HG02981 (cell line): Measurements from ENCODE around the gene IL12RB2.
"Not testable (repeated sequence)": the region's sequence is repeated elsewhere in the genome, so short reads cannot be mapped to it uniquely, and the experiment has no call there.

Source experiments
- ATAC-seq: cut with Tn5 transposase; IDR thresholded peaks from one replicate; pipeline ENCODE4 v1.9.1; 2021; ENCODE audit warnings: mild to moderate bottlenecking, moderate library complexity; ENCODE audit not compliant: unreplicated experiment

Gene IL12RB2

DNA sequence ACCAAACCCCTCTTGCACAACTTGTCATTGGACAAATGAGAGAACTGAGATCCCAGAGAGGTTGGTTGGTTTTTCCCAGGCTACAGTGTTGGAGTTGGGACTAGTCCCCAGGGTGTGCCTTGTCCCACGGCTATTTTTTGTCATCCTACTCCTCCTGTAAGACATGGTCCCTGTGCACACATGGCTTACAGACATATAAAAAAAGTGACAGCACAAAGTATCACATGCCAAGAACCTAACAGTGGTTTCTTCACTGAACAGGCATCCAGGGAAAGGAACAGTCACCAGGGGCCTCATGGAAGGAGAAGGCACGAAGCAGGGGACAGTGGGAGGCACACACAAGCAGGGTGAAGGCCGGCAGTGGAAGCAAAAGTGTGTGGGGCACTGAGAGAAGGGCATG, 86.1 kb downstream of the IL12RB2 start:
- no peak for ATAC-seq

DNA sequence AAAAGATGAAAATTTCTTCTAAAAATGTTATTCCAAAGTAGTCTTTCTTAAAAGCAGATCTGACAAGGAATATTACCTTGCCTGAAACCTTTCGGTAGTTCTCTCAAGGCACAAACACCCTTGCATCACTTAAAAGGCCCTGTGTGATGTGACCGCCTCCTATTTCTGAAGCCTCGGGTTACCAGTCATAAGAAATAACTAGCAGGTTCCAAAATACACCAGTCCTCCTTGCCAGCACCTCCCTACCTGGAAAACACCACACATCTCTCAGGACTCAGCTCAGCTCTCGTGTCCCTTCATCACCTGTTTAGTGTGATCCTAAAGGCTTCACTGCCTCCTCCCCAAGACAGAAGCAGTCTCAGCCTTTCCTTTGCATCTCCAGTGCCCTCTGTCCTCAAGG, 86.9 kb downstream of the IL12RB2 start:
- no peak for ATAC-seq

DNA sequence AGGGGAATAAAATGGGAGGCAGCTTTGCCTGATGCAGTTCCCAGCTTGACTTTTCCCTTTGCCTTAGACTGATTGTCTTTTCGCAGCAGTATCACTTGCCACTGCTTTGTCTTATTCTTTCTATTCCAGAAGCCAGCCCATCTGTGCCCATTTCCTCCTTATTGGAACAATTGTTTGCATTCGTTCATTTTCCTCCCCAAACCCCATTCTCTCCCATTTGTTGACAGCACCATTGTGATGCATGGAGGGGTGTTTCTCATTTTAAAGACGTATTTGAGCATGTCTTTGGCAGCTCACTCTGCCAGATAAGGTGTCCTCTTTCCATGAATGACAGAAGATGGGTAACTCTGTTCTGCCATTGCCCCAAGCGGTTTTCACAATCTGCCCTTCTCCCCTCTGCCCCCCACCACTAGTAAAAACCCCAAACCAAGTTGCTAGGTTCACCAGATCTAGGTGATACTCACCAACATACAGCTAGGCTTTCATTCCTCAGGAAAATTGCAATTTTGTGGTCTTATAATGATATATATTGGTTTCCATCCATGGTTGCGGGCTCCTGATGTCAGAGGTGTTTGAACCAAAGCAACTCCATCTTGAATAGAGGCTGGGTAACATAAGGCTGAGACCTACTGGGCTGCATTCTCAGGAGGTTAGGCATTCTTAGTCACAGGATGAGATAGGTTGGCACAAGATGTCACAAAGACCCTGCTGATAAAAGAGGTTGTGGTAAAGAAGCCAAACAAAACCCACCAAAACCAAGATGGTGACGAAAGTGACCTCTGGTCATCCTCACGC, 91.7 kb downstream of the IL12RB2 start:
- no peak for ATAC-seq

DNA sequence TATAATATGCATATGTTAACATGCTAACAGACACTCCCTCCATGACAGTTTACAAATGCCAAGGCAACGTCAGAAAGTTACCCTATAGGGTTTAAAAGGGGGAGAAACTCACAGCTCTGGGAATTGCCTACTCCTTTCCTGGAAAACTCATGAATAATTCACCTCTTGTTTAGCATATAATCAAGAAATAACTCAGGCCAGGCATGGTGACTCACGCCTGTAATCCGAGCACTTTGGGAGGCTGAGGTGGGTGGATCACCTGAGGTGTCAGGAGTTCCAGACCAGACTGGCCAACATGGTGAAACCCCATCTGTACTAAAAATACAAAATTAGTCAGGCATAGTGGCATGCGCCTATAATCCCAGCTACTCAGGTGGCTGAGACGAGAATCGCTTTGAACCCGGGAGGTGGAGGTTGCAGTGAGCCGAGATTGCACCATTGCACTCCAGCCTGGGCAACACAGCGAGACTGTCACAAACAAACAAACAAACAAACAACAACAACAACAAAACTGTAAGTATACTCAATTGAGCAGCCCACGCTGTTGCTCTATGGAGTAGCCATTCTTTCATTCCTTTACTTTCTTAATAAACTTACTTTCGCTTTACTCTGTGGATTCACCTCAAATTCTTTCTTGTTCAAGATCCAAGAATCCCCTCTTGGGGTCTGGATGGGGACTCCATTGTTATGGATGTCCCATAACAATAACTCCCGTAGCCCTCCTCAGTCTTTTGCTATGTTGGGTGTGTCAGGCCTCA, 92.5 kb downstream of the IL12RB2 start:
- not testable (repeated sequence) for ATAC-seq

GRCh38 chr1:67401443-67401842, 93.8 kb downstream of the IL12RB2 start:
- ATAC-seq = no peak

DNA sequence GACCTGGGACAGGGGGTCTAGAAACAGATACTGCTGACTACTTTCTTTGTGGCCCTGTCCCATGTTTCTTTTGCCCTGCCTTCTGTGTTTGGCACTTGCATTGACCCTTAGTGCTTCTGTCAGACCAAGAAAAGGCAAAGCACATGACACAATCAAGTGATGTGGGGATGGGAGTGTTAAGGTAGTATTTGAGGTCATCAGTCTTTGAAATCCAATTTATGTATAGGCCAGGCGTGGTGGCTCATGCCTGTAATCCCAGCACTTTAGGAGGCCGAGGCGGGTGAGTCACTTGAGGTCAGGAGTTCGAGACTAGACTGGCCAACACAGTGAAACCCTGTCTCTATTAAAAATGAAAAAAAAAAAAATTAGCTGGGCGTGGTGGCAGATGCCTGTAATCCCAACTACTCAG, 96.5 kb downstream of the IL12RB2 start:
- ATAC-seq = no peak

DNA sequence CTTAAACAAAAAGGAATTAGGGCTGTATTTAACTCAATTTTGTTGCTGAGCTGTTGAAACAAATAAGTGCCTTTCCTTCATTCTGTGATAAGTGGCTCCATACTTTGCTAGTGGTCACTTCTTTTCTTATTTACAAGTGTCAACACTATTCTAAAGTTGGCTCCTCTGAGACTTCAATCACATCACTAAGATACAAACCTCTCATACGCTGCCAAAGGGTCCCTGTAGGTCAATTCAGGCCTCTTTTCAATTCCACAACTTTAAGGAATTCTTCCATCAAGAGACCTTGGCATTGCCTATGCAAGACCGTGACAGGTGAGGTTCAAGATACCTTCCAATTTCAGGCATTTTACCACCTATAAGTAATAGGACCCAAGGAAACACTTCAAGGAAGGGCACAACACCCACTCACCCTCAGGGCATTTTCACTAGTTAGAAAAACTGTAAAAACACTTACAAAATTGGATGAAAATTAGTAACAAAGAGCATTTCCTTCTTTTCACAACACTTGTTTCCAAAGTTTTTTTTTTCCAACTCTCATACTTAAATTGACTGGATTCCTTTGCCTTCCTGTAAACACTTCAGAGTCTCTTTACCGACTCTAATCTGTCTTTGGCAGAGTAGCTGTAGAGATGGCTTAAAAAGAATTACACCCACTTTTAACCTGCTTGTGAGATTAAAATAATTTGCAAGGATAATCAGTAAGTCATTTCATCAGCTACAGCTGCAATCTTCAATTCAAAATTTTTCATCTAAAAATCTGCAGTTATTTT, 98.0 kb downstream of the IL12RB2 start:
- no peak for ATAC-seq

DNA sequence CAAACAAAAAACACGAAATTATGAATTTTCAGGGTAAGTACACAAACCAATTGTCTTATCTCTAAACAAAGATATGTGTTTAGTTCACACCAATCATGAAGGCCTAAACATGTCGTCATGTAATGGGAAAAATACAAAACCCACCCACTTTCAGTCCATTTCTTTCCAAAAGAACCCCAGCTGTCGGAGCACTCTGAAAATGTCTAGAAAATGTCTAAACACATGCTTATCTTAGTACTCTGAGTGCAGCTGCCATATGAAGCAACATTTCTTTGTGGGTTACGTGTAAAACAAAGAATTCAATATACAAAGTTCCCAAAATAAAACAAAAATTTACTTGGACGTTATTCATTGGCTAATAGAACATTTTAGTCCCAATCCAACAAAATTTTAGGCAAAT, 99.8 kb downstream of the IL12RB2 start:
- no peak for ATAC-seq

GRCh38 chr1:67408148-67408547, 100.5 kb downstream of the IL12RB2 start:
- no peak for ATAC-seq

DNA sequence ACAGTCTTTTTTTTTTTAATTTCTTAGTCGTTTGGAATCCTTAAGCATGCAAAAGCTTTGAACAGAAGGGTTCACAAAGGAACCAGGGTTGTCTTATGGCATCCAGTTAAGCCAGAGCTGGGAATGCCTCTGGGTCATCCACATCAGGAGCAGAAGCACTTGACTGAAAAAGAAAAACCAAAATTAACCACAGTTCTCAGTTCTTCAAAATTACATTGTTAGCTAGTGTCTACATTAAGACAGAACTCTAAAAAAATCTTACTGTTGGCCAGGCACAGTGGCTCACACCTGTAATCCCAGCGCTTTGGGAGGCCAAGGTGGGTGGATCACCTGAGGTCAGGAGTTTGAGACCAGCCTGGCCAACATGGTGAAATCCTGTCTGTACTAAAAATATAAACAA, 105.4 kb downstream of the IL12RB2 start:
- not testable (repeated sequence) for ATAC-seq

GRCh38 chr1:67414574-67414973, 106.9 kb downstream of the IL12RB2 start:
- ATAC-seq = no peak

GRCh38 chr1:67415041-67415440, 107.4 kb downstream of the IL12RB2 start:
- no peak for ATAC-seq

- ATAC-seq = not testable (repeated sequence)
Observed at GRCh38 chr1:67417733-67418132, 110.1 kb downstream of the IL12RB2 start.

DNA sequence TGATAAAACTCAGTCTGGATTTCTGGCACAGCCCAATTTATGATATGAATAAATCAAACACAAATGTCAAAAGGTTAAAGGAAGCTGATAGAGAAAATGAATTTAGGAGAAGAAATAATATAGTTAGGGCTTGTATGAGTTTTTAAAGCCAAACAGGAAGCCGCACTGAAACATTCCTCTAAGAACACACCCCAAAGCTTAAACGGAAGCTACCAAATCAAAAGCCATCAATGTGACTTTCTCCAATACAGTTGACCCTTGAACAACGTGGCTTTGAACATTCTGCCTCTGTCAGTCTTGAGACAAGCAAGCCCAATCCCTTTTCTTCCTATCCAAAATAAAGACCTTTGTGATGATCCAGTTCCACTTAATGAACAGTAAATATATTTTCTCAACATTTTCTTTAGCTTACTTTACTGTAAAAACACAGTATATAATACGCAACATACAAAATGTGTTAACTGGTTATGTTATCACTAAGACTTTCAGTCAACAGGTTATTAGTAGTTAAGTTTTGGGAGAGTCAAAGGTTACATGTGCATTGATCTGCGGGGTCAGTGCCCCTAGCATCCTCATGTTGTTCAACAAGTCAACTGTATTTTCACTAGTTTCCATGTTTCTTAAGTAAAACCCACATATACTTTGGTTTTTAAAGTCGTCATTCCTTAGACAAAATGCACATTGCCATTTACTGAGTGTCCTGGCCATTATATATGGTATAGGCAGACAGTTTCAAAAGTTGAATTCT, 111.3 kb downstream of the IL12RB2 start:
- no peak for ATAC-seq

- ATAC-seq = no peak
Observed at GRCh38 chr1:67420835-67421492, 113.3 kb downstream of the IL12RB2 start.

GRCh38 chr1:67427465-67427864, 119.8 kb downstream of the IL12RB2 start:
- no peak for ATAC-seq

GRCh38 chr1:67427947-67428346, 120.3 kb downstream of the IL12RB2 start:
- no peak for ATAC-seq

- no peak for ATAC-seq
Observed at GRCh38 chr1:67429011-67429527, 121.4 kb downstream of the IL12RB2 start.

- peak; percentile 0 for ATAC-seq
Observed at GRCh38 chr1:67429528-67430357, 122.1 kb downstream of the IL12RB2 start.
